A673 (cell line): Measurements from ENCODE around the gene RPS6KA2. TPM values are rescaled to one million over a fixed set of nuclear protein-coding genes. Genes with fewer than 3 reads are reported as not detected.

Source experiments
- BruUV-seq: library from RNA; stranded (reverse); fragments of 400-500 nt; replicated peaks from 2 replicates; lab custom pipeline; 2021; lab: Mats Ljungman, UMichigan
- CTCF ChIA-PET: fragments of 300-600 bp; sonication (Branson Sonifier 250); formaldehyde crosslinking; loops from one replicate; lab custom pipeline; 2022; ENCODE audit warnings: antibody characterized with exemption; lab: Charles Lee
- POLR2A ChIA-PET: fragments of 300-600 bp; sonication (Branson Sonifier 250); formaldehyde crosslinking; loops from one replicate; lab custom pipeline; 2022; ENCODE audit warnings: antibody characterized with exemption; ENCODE audit not compliant: low non-redundant PET; lab: Charles Lee
- DNase-seq: peaks from one replicate; pipeline ENCODE4 v3.0.0-alpha.2; 2015; ENCODE audit warnings: low spot score
- H3K27ac ChIP-seq: fragments of 200-600 bp; sonication (generic); 2 replicates; pipeline ENCODE4 v1.5.1; 2016; ENCODE audit warnings: mixed run types, low read depth, mild to moderate bottlenecking, mixed read lengths, antibody characterized with exemption, low read length; ENCODE audit not compliant: poor library complexity, severe bottlenecking
- H3K27me3 ChIP-seq: fragments of 200-600 bp; sonication (generic); replicated peaks from 2 replicates; pipeline ENCODE4 v1.6.1; 2017; ENCODE audit warnings: mixed run types, low read depth, mild to moderate bottlenecking, mixed read lengths, antibody characterized with exemption, low read length; ENCODE audit not compliant: insufficient read depth, poor library complexity
- H3K36me3 ChIP-seq: fragments of 200-600 bp; sonication (generic); 2 replicates; pipeline ENCODE4 v1.6.1; 2016; ENCODE audit warnings: mixed run types, mild to moderate bottlenecking, mixed read lengths, antibody characterized with exemption, low read length; ENCODE audit not compliant: insufficient read depth, poor library complexity, severe bottlenecking
- H3K4me1 ChIP-seq: fragments of 200-600 bp; sonication (generic); 2 replicates; pipeline ENCODE4 v1.6.1; 2017; ENCODE audit warnings: mixed run types, mild to moderate bottlenecking, mixed read lengths, antibody characterized with exemption, low read length; ENCODE audit not compliant: insufficient read depth, poor library complexity, severe bottlenecking
- H3K4me3 ChIP-seq: fragments of 200-600 bp; sonication (generic); 2 replicates; pipeline ENCODE4 v1.5.1; 2016; ENCODE audit warnings: low read depth, mixed run types, mild to moderate bottlenecking, mixed read lengths, low read length; ENCODE audit not compliant: poor library complexity, severe bottlenecking
- H3K9me3 ChIP-seq: fragments of 200-600 bp; sonication (generic); 2 replicates; pipeline ENCODE4 v1.6.1; 2016; ENCODE audit warnings: mixed run types, low read depth, mild to moderate bottlenecking, mixed read lengths, antibody characterized with exemption, low read length; ENCODE audit not compliant: poor library complexity, severe bottlenecking
- EZH2 ChIP-seq: fragments of 200-600 bp; sonication (generic); IDR thresholded peaks from 2 replicates; pipeline ENCODE4 v1.6.1; 2017; ENCODE audit warnings: borderline replicate concordance, low read depth, mild to moderate bottlenecking, mixed read lengths, antibody characterized with exemption, low read length; ENCODE audit not compliant: poor library complexity, severe bottlenecking
- intact Hi-C: fragments of 100-400 bp; cut with micrococcal nuclease; formaldehyde crosslinking; loops from one replicate; pipeline ENCODE4 v1.10.0; 2022; ENCODE audit not compliant: unreplicated experiment
- total RNA-seq: library from RNA; stranded (reverse); gene quantifications from 2 replicates; pipeline ENCODE4 v1.2.3, GENCODE V29; 2021
- TF ChIP-seq, protein P1 (sequence below): fragments of 300-800, 200-600 bp; sonication (generic); conservative IDR thresholded peaks from 2 replicates; pipeline ENCODE4 v1.5.1; 2017; ENCODE audit warnings: low read depth, mild to moderate bottlenecking, antibody characterized with exemption, low read length, moderate library complexity, mixed read lengths

RPS6KA2 gene
- total RNA-seq, 1 experiment from 2014 or later: 30.1 TPM

DNA sequence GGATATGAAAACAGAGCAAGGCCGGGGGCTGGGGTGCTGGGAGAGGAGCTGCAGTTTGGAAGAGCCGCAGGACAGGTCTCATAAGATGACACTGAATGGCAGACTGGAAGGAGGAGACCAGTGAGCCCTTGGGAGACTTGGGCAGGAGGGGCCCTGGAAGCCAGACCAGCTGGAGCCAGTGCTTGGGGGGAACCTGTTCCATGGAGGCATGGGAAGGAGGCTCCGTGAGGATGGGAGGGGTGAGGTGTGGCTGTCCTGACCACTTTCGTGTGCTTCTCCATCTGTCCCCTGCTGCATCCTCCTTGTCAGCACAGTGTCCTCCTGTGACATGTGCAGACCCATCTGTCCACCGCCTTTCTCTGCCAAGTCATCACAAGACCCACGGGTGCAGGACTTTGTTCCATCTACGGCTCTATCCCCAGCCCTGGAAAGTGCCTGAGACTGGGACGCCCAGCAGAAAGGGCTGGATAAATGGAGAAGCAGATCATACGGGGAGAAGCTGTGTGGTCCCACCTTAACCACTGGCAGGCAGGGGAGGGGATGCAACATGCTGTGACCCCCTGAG, 159.5 kb downstream of the RPS6KA2 start:
- no peaks in the 10 kb centered on the region for H3K27me3 ChIP-seq
- DNase-seq: no peak
- H3K4me3 ChIP-seq: no peak overlapping the region
- no peak overlapping the region for H3K27ac ChIP-seq
- TF ChIP-seq EZH2: no peak
- TF ChIP-seq, protein P1, sequence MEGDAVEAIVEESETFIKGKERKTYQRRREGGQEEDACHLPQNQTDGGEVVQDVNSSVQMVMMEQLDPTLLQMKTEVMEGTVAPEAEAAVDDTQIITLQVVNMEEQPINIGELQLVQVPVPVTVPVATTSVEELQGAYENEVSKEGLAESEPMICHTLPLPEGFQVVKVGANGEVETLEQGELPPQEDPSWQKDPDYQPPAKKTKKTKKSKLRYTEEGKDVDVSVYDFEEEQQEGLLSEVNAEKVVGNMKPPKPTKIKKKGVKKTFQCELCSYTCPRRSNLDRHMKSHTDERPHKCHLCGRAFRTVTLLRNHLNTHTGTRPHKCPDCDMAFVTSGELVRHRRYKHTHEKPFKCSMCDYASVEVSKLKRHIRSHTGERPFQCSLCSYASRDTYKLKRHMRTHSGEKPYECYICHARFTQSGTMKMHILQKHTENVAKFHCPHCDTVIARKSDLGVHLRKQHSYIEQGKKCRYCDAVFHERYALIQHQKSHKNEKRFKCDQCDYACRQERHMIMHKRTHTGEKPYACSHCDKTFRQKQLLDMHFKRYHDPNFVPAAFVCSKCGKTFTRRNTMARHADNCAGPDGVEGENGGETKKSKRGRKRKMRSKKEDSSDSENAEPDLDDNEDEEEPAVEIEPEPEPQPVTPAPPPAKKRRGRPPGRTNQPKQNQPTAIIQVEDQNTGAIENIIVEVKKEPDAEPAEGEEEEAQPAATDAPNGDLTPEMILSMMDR: no peak
- ChIA-PET POLR2A (no interaction called here), CTCF (no interaction called here)
- BruUV-seq: no TSS peak
- no peaks in the 10 kb centered on the region for H3K4me1 ChIP-seq
- H3K36me3 ChIP-seq: no peaks in the 10 kb centered on the region
- H3K9me3 ChIP-seq: no peaks in the 10 kb centered on the region
- intact Hi-C loops: loop anchor here (5.0 kb wide), 1 partner anchor 485 kb away; no protein-coding TSS in a partner anchor

- no peaks in the 10 kb centered on the region for H3K27me3 ChIP-seq
- no peak for TF ChIP-seq EZH2
- TF ChIP-seq, protein P1: no peak
- no peak overlapping the region for H3K4me3 ChIP-seq
- CTCF ChIA-PET: no interaction called here
- H3K36me3 ChIP-seq: no peaks in the 10 kb centered on the region
- H3K9me3 ChIP-seq: no peaks in the 10 kb centered on the region
- H3K27ac ChIP-seq: no peak overlapping the region
- intact Hi-C loops: loop anchor here (5.0 kb wide), 1 partner anchor 486 kb away; no protein-coding TSS in a partner anchor
- POLR2A ChIA-PET: no interaction called here
- DNase-seq: no peak
- TSS peak; percentile 42 for BruUV-seq
- H3K4me1 ChIP-seq: no peaks in the 10 kb centered on the region
Observed at GRCh38 chr6:166466178-166467122, 160.6 kb downstream of the RPS6KA2 start.

GRCh38 chr6:166465671-166466087, 161.4 kb downstream of the RPS6KA2 start:
- DNase-seq: peak; percentile 14
- intact Hi-C loops: loop anchor here (5.0 kb wide), 1 partner anchor 487 kb away; no protein-coding TSS in a partner anchor
- no TSS peak for BruUV-seq
- no peak overlapping the region for H3K27ac ChIP-seq
- no peaks in the 10 kb centered on the region for H3K27me3 ChIP-seq
- TF ChIP-seq, protein P1: peak; percentile 25; the same call in 1 of the 2 replicates
- no peak for TF ChIP-seq EZH2
- peaks cover 6% of the 10 kb centered on the region for H3K4me1 ChIP-seq
- no peaks in the 10 kb centered on the region for H3K36me3 ChIP-seq
- H3K4me3 ChIP-seq: no peak overlapping the region
- POLR2A ChIA-PET: no interaction called here
- H3K9me3 ChIP-seq: no peaks in the 10 kb centered on the region
- CTCF ChIA-PET: no interaction called here
